Forelimb muscle (tissue), 1 donor: ENCODE measurements around the gene MYEF2. TPM values are rescaled to one million over a fixed set of nuclear protein-coding genes. Genes with fewer than 3 reads are reported as not detected.

ENCODE experiments used
- DNase-seq: peaks from one replicate; pipeline ENCODE4 v3.0.0-alpha.2; 2013; ENCODE audit warnings: low read depth
- polyA plus RNA-seq: library from polyadenylated mRNA; unstranded; fragments of 120-200 nt; gene quantifications from one replicate; pipeline ENCODE4 v1.2.1, GENCODE V29; 2013; ENCODE audit not compliant: insufficient read length

Gene MYEF2
- polyA plus RNA-seq, 1 donor = 11.7 TPM

DNA sequence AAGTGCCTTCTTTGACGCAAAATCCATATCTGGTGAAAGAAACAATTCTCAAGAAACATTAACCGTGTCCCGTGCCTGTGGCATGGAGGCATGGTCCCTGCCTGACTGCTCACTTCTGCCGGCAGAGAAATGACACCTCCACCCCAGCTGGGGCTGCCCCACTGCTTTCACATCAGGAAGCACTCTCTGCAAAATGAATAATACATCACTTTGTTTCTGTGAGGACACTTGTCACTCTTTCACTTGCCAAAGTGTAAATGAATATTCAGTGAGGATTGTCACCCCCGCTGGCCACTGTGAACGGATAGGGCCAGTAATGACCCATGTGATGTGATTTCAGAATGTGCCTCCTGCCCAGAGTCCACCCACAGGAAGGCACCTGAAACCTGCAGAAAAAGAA lies 88.4 kb downstream of the MYEF2 start:
- no peak for DNase-seq

- no peak for DNase-seq
These were observed 90.3 kb downstream of the MYEF2 start for GRCh38 chr15:48087844-48088243.

DNA sequence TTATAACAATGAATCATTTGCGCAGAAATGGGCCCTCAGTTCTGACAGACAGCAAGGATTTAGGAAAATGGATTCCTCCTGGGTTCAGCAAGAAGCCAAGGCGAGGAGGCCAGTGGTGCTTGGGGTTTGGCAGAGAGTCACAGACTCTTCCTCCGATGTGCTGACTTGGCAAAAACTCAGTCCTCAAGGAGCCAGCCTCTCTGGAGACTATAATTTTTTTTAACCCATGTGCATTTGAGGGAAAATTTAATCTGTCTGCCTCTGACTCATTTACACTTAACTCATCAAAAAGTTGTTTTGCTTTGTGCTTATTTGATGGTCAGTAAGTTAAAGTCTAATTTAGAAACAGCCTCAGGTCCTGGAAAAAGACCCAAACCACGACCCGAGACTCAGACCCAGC lies 91.5 kb downstream of the MYEF2 start:
- peak; percentile 16 for DNase-seq

DNA sequence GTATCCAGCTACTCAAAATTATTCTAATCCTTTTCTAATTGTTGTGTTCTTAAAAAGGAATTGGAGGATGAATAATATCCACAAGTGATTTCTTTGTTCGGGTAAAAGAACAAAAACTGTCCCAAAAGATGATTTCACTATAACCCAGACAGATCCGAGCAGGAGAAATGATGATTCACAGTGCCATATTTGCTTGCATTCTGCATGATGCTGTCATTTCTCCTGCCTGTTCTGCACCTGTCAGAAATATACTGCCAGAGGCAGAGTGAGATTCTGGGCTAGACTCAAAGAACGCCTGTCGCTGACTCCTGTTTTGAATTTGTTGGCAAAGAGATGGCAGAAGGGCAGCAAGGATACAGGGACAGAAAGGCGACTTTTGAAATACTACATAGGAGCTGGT lies 92.0 kb downstream of the MYEF2 start:
- peak; percentile 14 for DNase-seq

GRCh38 chr15:48085591-48085930 lies 92.5 kb downstream of the MYEF2 start:
- peak; percentile 88 for DNase-seq

DNA sequence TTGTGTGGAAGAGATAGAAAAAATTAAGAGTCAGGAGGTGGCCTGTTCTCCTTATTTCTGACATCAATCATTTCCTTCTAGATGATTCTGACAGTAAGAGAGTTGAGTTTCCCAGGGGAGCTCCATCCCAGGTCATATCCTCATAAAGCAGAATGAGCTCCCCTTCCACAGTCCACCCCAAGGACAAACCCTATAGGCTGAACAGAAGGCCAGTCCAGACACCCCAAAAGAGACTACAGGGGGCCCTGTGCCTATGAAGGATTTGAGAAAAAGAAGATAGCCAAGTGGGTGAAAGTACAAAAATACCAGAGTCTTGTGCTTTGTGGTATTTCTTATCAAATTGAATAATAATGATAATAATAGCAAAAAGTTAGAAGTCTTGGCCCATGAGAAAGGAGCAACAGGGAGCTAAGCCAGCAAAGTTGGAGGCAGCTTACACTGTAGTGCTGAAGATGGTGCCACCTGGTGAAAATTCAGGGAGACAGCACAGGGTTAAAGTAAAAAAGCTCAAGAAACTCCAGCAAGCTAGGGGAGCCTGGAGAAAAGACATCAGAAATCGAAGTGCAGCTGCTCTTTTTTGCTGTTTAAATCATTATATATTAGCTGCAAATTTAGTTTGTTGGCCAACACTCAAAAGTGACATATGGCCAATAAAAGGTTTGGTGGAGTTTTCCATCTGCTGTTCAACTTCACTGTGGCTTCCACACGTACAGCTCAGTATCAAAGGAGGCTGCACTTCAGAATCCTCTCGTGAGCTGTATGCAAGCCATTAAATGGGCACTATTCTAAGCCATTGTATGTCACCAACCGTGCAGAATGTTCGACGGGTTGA lies 93.1 kb downstream of the MYEF2 start:
- peak; percentile 84 for DNase-seq

Other genes with a start within 250 kb of the MYEF2 start
- not detected for gene SLC24A5, start 57.3 kb downstream of the MYEF2 start, polyA plus RNA-seq
- not detected for gene CTXN2, start 13.4 kb upstream of the MYEF2 start, polyA plus RNA-seq
- gene SLC12A1, start 28.0 kb upstream of the MYEF2 start, polyA plus RNA-seq = 0.15 TPM
- 107 TPM for gene DUT, start 153.1 kb upstream of the MYEF2 start, polyA plus RNA-seq